Stomach (tissue), 4 donors: ENCODE data around the gene STAT5A.

Source experiments
- CTCF ChIP-seq, 7 experiments: fragments of 450-650 bp in 4 of 7; fragments of 200-600 bp in 3 of 7; sonication (generic) in 3 of 7; IDR thresholded peaks; one replicate each; pipeline ENCODE4 v1.5.1; 2016 to 2019; ENCODE audit warnings: antibody characterized with exemption in 7 of 7, control low read depth in 2 of 7, mild to moderate bottlenecking in 1 of 7
- EP300 ChIP-seq: sonication (generic); formaldehyde crosslinking; IDR thresholded peaks from one replicate; pipeline ENCODE4 v1.6.1; 2017; ENCODE audit warnings: antibody characterized with exemption
- POLR2A ChIP-seq, 4 donors: fragments of 450-650 bp; IDR thresholded peaks; one replicate each; pipeline ENCODE4 v1.6.1; 2016; ENCODE audit warnings: antibody characterized with exemption in 4 of 4, control low read depth in 2 of 4, mild to moderate bottlenecking in 1 of 4, moderate library complexity in 1 of 4
- POLR2AphosphoS5 ChIP-seq, 3 donors: sonication (generic); formaldehyde crosslinking; IDR thresholded peaks; one replicate each; pipeline ENCODE4 v1.6.1; 2016; ENCODE audit warnings: antibody characterized with exemption in 3 of 3

DNA sequence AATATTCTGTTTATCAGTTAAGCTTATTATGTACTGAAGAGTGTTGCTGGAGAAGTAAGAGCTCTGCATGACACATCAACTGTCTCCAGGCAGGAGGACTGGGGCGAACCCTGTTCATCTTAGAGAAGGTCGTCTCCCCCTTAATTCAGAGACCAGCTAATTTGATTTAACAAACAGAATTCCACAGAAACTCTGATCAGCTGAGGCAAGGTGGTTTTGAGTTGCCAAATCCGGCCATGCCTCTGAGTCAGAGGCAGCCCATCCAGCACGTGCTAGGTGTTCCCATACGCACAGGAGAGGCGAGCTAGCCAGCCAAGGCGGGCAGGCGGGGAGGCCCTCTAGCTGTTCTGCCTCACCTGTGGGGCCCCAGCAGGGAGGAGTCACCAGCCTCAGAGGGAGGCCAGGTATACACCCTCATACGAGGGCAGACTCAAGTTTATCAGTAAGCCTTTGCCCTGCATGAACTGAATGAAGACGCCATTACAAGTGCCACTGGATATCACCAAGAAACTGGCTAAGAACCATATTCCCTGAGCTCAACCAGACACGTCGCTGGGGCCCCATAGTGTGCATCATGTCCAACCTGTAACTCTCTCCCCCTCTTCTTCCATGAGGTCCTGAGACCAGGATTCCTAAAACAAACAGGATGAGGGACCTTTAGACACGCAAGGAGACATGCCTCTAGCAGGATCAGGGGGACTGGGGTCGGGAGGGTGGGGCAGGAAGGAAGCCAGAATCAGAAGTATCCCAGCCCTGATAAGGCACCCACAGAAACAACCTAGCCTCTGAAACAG is 25.7 kb downstream of the STAT5A start:
- TF ChIP-seq EP300 (no peak), POLR2A (IDR thresholded peaks at IDR 0.05) (no peak), CTCF (IDR thresholded peaks at IDR 0.05) (no peak), POLR2AphosphoS5 (IDR thresholded peaks at IDR 0.05) (peak in 1 of 3 donors; percentile 39)
